Mammary epithelial cell (primary cell): Measurements from ENCODE around the gene THRB.

Source experiments
- CTCF ChIP-seq, 2 donors: IDR thresholded peaks in 1 of 2; conservative IDR thresholded peaks in 1 of 2; 2 replicates each; pipeline ENCODE4 v1.5.1; 2011 to 2012; ENCODE audit warnings: inconsistent platforms in 2 of 2, low read length in 2 of 2, mild to moderate bottlenecking in 2 of 2, control low read depth in 1 of 2, low read depth in 1 of 2; ENCODE audit not compliant: insufficient read depth in 1 of 2; ENCODE audit errors: extremely low read depth in 1 of 2
- EZH2 ChIP-seq: IDR thresholded peaks from 2 replicates; pipeline ENCODE4 v1.6.1; 2012; ENCODE audit warnings: low read length, inconsistent platforms, borderline replicate concordance

GRCh38 chr3:24161841-24162240 lies 332.8 kb downstream of the THRB start:
- TF ChIP-seq CTCF (conservative IDR thresholded peaks at IDR 0.05 in 1 of 2, IDR thresholded peaks at IDR 0.05 in 1 of 2; ENCODE audit: extremely low read depth in 1 of 2, insufficient read depth in 1 of 2, low read depth in 1 of 2, low read length in 2 of 2), result no peak
- TF ChIP-seq EZH2, result no peak
